Pulmonary artery endothelial cell (primary cell): ENCODE data around the gene NDP. TPM values are rescaled to one million over a fixed set of nuclear protein-coding genes. Genes with fewer than 3 reads are reported as not detected.

Source experiments
- DNase-seq: peaks from one replicate; pipeline ENCODE4 v3.0.0-alpha.2; 2011; ENCODE audit warnings: low read depth, low spot score
- total RNA-seq: library from RNA; depleted of rRNA; stranded (reverse); fragments of >200 nt; gene quantifications from 2 replicates; pipeline ENCODE4 v1.2.3, GENCODE V29; 2014

NDP gene
- total RNA-seq: 0.73 and 0.78 TPM in 2 replicates

- no peak for DNase-seq
Observed at GRCh38 chrX:43973249-43974099, at the start of gene NDP. TSS of gene NDP (minus strand) at chrX:43973390. CDS start at chrX:43958645, 14,745 bp downstream.

- DNase-seq: no peak
Observed at GRCh38 chrX:44022964-44023363, 49.8 kb upstream of the NDP start.

GRCh38 chrX:44020693-44021092, 47.5 kb upstream of the NDP start:
- DNase-seq: no peak

GRCh38 chrX:44019911-44020310, 46.7 kb upstream of the NDP start:
- DNase-seq: no peak

- no peak for DNase-seq
Observed at GRCh38 chrX:44017676-44018075, 44.5 kb upstream of the NDP start.

- no peak for DNase-seq
Observed at GRCh38 chrX:44016906-44017305, 43.7 kb upstream of the NDP start.

GRCh38 chrX:44012484-44013096, 39.4 kb upstream of the NDP start:
- peak; percentile 20 for DNase-seq

- DNase-seq: no peak
Observed at GRCh38 chrX:44011506-44011905, 38.3 kb upstream of the NDP start.

- no peak for DNase-seq
Observed at GRCh38 chrX:44010626-44011025, 37.4 kb upstream of the NDP start.

- no peak for DNase-seq
Observed at GRCh38 chrX:44006081-44006480, 32.9 kb upstream of the NDP start.

GRCh38 chrX:44003975-44004374, 30.8 kb upstream of the NDP start:
- no peak for DNase-seq

GRCh38 chrX:44002567-44002966, 29.4 kb upstream of the NDP start:
- DNase-seq: no peak

GRCh38 chrX:43998374-43998773, 25.2 kb upstream of the NDP start:
- no peak for DNase-seq

- no peak for DNase-seq
Observed at GRCh38 chrX:43996491-43996890, 23.3 kb upstream of the NDP start.

- no peak for DNase-seq
Observed at GRCh38 chrX:43986083-43986482, 12.9 kb upstream of the NDP start.

GRCh38 chrX:43985511-43985910, 12.3 kb upstream of the NDP start:
- no peak for DNase-seq

GRCh38 chrX:43978226-43978625, 5.0 kb upstream of the NDP start:
- DNase-seq: no peak

- no peak for DNase-seq
Observed at GRCh38 chrX:43976205-43976604, 3.0 kb upstream of the NDP start.

- no peak for DNase-seq
Observed at GRCh38 chrX:43975796-43976195, 2.6 kb upstream of the NDP start.

GRCh38 chrX:43974741-43975465, 1.7 kb upstream of the NDP start:
- DNase-seq: no peak

- no peak for DNase-seq
Observed at GRCh38 chrX:43974100-43974475, 898 bp upstream of the NDP start.
